Spleen (tissue), 11 donors: ENCODE data around the gene FGD5. TPM values are rescaled to one million over a fixed set of nuclear protein-coding genes. Genes with fewer than 3 reads are reported as not detected.

Experiments used
- DNase-seq: peaks from one replicate; pipeline ENCODE4 v3.0.0-alpha.2; 2020
- H3K27ac ChIP-seq, 8 donors: fragments of 200-600 bp; sonication (generic) in 7 of 8; 1 replicate in 4 of 8; 2 replicates in 4 of 8; pipeline versions ENCODE4 v1.5.0 to v1.8.0; 2016 to 2021; ENCODE audit warnings: inconsistent platforms in 4 of 8, mild to moderate bottlenecking in 4 of 8, moderate library complexity in 1 of 8
- H3K27me3 ChIP-seq, 7 donors: fragments of 200-600 bp; sonication (generic) in 6 of 7; replicated peaks in 1 of 7; 1 replicate in 4 of 7; 2 replicates in 3 of 7; pipeline versions ENCODE4 v1.5.0 to v1.8.0; 2016 to 2021; ENCODE audit warnings: inconsistent platforms in 3 of 7, mild to moderate bottlenecking in 1 of 7
- H3K36me3 ChIP-seq, 6 donors: fragments of 200-600 bp; sonication (generic) in 5 of 6; 1 replicate in 4 of 6; 2 replicates in 2 of 6; pipeline versions ENCODE4 v1.5.0 to v1.8.0; 2016 to 2021; ENCODE audit warnings: inconsistent platforms in 2 of 6
- H3K4me1 ChIP-seq, 6 donors: fragments of 200-600 bp; sonication (generic) in 5 of 6; 1 replicate in 3 of 6; 2 replicates in 3 of 6; pipeline versions ENCODE4 v1.5.0 to v1.8.0; 2016 to 2021; ENCODE audit warnings: inconsistent platforms in 3 of 6
- H3K4me3 ChIP-seq, 8 donors: fragments of 200-600 bp; sonication (generic) in 7 of 8; 1 replicate in 4 of 8; 2 replicates in 4 of 8; pipeline versions ENCODE4 v1.5.0 to v1.8.0; 2016 to 2021; ENCODE audit warnings: inconsistent platforms in 4 of 8, mild to moderate bottlenecking in 4 of 8, moderate library complexity in 2 of 8
- H3K9me3 ChIP-seq, 8 donors: fragments of 200-600 bp; sonication (generic) in 7 of 8; 1 replicate in 4 of 8; 2 replicates in 4 of 8; pipeline versions ENCODE4 v1.5.0 to v1.8.0; 2016 to 2021; ENCODE audit warnings: inconsistent platforms in 4 of 8
- POLR2A ChIP-seq, 3 donors: fragments of 450-650 bp; IDR thresholded peaks; one replicate each; pipeline ENCODE4 v1.5.1; 2017; ENCODE audit warnings: antibody characterized with exemption in 3 of 3, mild to moderate bottlenecking in 1 of 3
- POLR2AphosphoS5 ChIP-seq, 3 donors: sonication (generic); formaldehyde crosslinking; IDR thresholded peaks; one replicate each; pipeline ENCODE4 v1.5.1; 2017; ENCODE audit warnings: antibody characterized with exemption in 3 of 3
- WGBS, 5 donors: extraction: QIAGEN DNeasy Blood & Tissue Kit in 3 of 5; methylation state at CpG; one replicate each; pipeline versions ENCODE4 v1.1.5 to v1.1.7; 2013 to 2018; 5-methylcytosine and 5-hydroxymethylcytosine counted together
- intact Hi-C: fragments of 100-400 bp; cut with DNase I; formaldehyde crosslinking; loops from one replicate; pipeline ENCODE4 v1.15.0; 2023; ENCODE audit warnings: low total_unique reads
- polyA plus RNA-seq, 3 donors: library from polyadenylated mRNA; stranded (reverse); fragments of 200-250 nt; gene quantifications; one replicate each; pipeline ENCODE4 v1.2.1, GENCODE V29; 2013
- total RNA-seq, 7 donors: library from RNA; depleted of rRNA in 3 of 7; stranded (reverse); fragments of >200 nt in 3 of 7; fragmentation: NEBNext Ultra II Directional in 4 of 7; extraction: Animal tissue kit (Norgen Biotek cat#: 25700) in 4 of 7; gene quantifications; one replicate each; pipeline versions ENCODE4 v1.1.0 to v1.2.1, GENCODE V29; 2016 to 2021
- TF ChIP-seq, protein P1 (sequence below), 11 experiments: fragments of 200-600 bp in 7 of 11; fragments of 450-650 bp in 4 of 11; sonication (generic) in 4 of 11; IDR thresholded peaks in 8 of 11; conservative IDR thresholded peaks in 3 of 11; 1 replicate in 7 of 11; 2 replicates in 4 of 11; pipeline versions ENCODE4 v1.4.0 to v1.8.0; 2016 to 2021; ENCODE audit warnings: antibody characterized with exemption in 11 of 11, inconsistent platforms in 4 of 11, mild to moderate bottlenecking in 1 of 11
- donor health status: healthy with polysubstance abuse.
- donor health status: DM: no; HTN: no; CAD: no; lungs with moderate emphysema.
- donor health status: DM: no; HTN: no; CAD: no.
- donor health status: Bipolar disorder and iron deficiency.
- donor health status: healthy.
- donor health status: DM: no; HTN: no; CAD: no.
- donor health status: DM: yes; HTN: yes; CAD: no.

FGD5 gene
- total and polyA plus RNA-seq, 10 donors = 6.0 to 145 (median 63.8) TPM

DNA sequence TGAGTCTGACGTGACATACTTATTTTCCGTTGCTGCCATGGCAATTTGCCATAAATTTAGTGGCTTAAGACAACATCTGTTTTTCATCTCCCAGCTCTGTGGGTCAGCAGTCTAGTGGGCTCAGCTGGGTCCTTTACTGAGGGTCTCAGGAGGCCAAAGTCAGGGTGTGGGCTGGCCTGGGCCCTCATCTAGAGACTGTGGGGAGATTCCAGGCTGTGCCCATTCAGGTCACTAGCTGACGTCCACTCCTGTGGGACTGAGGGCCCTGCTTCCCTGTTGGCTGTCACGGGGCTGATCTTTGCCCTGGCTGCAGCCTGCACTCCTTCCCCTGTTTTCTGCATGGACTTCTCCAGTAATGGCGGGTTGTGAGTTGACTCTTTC is 19.1 kb downstream of the FGD5 start:
- intact Hi-C loops = no loop called here
- no peaks in the 10 kb centered on the region for H3K9me3 ChIP-seq
- 36 to 67% (median 47%) methylated on average over 5 of the region's 5 CpGs for WGBS, 5 donors
- H3K4me1 ChIP-seq = peaks cover 7 to 82% (median 53%) of the 10 kb centered on the region in 6 donors
- no peak overlapping the region for H3K4me3 ChIP-seq
- peaks cover 0 to 4% (median 0%) of the 10 kb centered on the region in 7 donors for H3K27me3 ChIP-seq
- no peaks in the 10 kb centered on the region for H3K36me3 ChIP-seq
- peak overlapping the region in 5 of 8 donors; percentile 15 to 59 (median 43) for H3K27ac ChIP-seq
- DNase-seq = no peak
- peak in 2 of 3 donors; percentile 13 to 52 for TF ChIP-seq POLR2AphosphoS5 (IDR thresholded peaks at IDR 0.05)
- no peak for TF ChIP-seq POLR2A (IDR thresholded peaks at IDR 0.05)
- TF ChIP-seq, protein P1, sequence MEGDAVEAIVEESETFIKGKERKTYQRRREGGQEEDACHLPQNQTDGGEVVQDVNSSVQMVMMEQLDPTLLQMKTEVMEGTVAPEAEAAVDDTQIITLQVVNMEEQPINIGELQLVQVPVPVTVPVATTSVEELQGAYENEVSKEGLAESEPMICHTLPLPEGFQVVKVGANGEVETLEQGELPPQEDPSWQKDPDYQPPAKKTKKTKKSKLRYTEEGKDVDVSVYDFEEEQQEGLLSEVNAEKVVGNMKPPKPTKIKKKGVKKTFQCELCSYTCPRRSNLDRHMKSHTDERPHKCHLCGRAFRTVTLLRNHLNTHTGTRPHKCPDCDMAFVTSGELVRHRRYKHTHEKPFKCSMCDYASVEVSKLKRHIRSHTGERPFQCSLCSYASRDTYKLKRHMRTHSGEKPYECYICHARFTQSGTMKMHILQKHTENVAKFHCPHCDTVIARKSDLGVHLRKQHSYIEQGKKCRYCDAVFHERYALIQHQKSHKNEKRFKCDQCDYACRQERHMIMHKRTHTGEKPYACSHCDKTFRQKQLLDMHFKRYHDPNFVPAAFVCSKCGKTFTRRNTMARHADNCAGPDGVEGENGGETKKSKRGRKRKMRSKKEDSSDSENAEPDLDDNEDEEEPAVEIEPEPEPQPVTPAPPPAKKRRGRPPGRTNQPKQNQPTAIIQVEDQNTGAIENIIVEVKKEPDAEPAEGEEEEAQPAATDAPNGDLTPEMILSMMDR (IDR thresholded peaks at IDR 0.05 in 8 of 11, conservative IDR thresholded peaks at IDR 0.05 in 3 of 11) = no peak

DNA sequence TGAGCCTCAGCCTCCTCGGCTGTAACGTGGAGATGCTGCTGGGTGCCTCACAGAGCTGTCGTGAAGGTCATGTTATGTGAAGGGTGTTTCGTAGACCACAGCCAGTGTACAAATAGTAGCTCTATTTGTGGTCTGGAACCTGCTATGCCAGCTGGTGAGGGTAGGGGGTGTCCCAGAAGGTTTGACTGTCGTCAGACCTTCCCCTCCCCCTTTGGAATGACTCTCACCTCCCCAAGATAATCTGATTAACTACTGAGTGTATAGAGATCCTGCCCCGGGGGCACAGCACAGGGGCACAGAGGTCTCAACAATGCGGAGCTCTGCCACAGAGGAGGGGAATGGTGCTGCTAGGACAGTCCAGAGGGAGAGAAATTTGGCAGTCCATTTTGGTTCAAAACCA is 20.5 kb downstream of the FGD5 start:
- Histone ChIP-seq H3K9me3 (no peaks in the 10 kb centered on the region), H3K36me3 (no peaks in the 10 kb centered on the region), H3K4me3 (no peak overlapping the region), H3K27ac (peak overlapping the region in 2 of 8 donors; percentile 32 to 42), H3K4me1 (peaks cover 7 to 80% (median 47%) of the 10 kb centered on the region in 6 donors), H3K27me3 (no peaks in the 10 kb centered on the region)
- intact Hi-C loops = no loop called here
- TF ChIP-seq, protein P1 (IDR thresholded peaks at IDR 0.05 in 8 of 11, conservative IDR thresholded peaks at IDR 0.05 in 3 of 11) = no peak
- TF ChIP-seq POLR2AphosphoS5 (IDR thresholded peaks at IDR 0.05) (no peak), POLR2A (IDR thresholded peaks at IDR 0.05) (no peak)
- no peak for DNase-seq
- WGBS, 5 donors = 58 to 70% (median 63%) methylated on average over 6 to 7 of the region's 7 CpGs

DNA sequence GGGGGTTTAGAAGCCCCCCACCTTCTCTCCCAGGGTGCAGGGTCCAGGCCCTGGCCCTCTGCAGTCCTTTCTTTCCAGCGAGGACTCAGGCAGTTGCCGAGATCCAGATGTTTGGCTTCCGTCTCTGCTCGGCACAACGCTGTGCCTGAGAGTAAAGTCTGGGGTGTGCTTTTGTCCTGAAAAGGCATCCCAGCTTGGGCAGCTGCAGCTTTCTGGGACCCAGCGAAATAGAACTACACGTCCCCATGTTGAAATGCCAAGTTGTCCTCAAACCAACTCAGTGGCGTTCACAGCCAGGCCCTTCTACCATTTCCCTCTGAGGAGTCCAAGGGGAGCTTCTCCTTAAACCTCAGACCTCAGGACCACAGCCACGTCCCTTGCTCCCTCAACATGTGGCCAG is 23.1 kb downstream of the FGD5 start:
- no peaks in the 10 kb centered on the region for H3K27me3 ChIP-seq
- H3K9me3 ChIP-seq = no peaks in the 10 kb centered on the region
- 58 to 81% (median 77%) methylated on average over 9 of the region's 9 CpGs for WGBS, 5 donors
- H3K4me1 ChIP-seq = peaks cover 7 to 75% (median 34%) of the 10 kb centered on the region in 6 donors
- H3K4me3 ChIP-seq = no peak overlapping the region
- DNase-seq = no peak
- intact Hi-C loops = no loop called here
- H3K27ac ChIP-seq = peak overlapping the region in 2 of 8 donors; percentile 2 to 30
- TF ChIP-seq, protein P1 (IDR thresholded peaks at IDR 0.05 in 8 of 11, conservative IDR thresholded peaks at IDR 0.05 in 3 of 11) = no peak
- no peaks in the 10 kb centered on the region for H3K36me3 ChIP-seq

DNA sequence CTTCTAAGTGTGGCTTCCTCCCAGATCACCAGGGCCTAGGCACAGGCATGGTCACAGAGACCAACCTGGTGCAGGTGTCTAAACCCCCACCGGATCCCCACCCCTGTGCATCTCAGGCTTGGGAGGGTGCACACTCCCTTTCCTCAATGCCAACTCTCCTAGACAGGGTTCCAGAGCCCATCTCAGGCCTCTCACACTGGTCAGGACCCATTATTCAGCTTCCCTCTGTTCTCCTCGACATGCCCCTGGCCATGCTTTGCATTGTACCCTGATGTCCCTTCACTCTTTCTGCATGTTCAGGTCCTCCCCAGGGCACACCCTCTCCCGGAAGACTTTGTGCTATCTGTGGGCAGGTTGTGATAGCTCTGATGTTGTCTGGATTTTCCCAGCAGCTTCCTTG is 23.5 kb downstream of the FGD5 start:
- no peak for DNase-seq
- Histone ChIP-seq H3K27me3 (no peaks in the 10 kb centered on the region), H3K4me3 (no peak overlapping the region), H3K4me1 (peaks cover 7 to 75% (median 32%) of the 10 kb centered on the region in 6 donors), H3K36me3 (no peaks in the 10 kb centered on the region), H3K9me3 (no peaks in the 10 kb centered on the region), H3K27ac (peak overlapping the region in 2 of 8 donors; percentile 2 to 30)
- intact Hi-C loops = no loop called here
- TF ChIP-seq, protein P1 (IDR thresholded peaks at IDR 0.05 in 8 of 11, conservative IDR thresholded peaks at IDR 0.05 in 3 of 11) = no peak
- TF ChIP-seq POLR2A (IDR thresholded peaks at IDR 0.05) (no peak), POLR2AphosphoS5 (IDR thresholded peaks at IDR 0.05) (no peak)
- WGBS, 5 donors = 66 to 83% (median 78%) methylated on average over 2 to 3 of the region's 3 CpGs
